ENCODE data around the gene DDIT4. TPM values are rescaled to one million over a fixed set of nuclear protein-coding genes. Genes with fewer than 3 reads are reported as not detected.

The DDIT4 gene
- total and polyA plus RNA-seq, 3 donors from 2014 or later: 46.6 to 94.3 (median 69.6) TPM

DNA sequence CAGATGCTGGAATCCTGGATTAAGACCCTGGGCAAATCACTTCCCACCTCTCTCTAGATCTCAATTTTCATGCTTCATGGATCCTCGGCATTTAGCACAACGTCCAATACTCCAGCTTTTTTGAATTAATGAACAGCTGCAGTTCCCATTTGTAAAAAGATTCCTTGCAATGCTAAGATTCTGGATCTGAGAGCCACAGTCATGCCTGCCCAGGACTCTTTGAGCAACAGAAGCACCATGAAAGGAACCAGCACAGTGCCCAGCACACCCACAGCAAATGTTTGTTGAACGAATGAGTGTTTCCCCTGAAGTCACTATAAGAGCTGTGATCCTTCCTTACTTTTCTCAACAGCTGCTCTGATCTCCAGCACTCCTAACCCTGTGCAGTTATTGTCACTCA is 20.8 kb upstream of the DDIT4 start:
- Histone ChIP-seq H3K4me1 (peaks cover 76% of the 10 kb centered on the region), H3K4me3 (no peak overlapping the region), H3K27ac (peak overlapping the region; percentile 91 to 93), H3K9me3 (no peaks in the 10 kb centered on the region), H3K36me3 (ENCODE audit: low read depth, missing control alignments) (no peaks in the 10 kb centered on the region), H3K27me3 (no peaks in the 10 kb centered on the region)
- TF ChIP-seq CTCF (IDR thresholded peaks at IDR 0.05) (no peak), POLR2A (IDR thresholded peaks at IDR 0.05) (no peak)
- no peak for DNase-seq
- 64 to 66% methylated on average over 3 of the region's 3 CpGs for WGBS, 2 donors
- intact Hi-C loops (cut with DNase I; ENCODE audit: low total_unique reads): no loop called here

DNA sequence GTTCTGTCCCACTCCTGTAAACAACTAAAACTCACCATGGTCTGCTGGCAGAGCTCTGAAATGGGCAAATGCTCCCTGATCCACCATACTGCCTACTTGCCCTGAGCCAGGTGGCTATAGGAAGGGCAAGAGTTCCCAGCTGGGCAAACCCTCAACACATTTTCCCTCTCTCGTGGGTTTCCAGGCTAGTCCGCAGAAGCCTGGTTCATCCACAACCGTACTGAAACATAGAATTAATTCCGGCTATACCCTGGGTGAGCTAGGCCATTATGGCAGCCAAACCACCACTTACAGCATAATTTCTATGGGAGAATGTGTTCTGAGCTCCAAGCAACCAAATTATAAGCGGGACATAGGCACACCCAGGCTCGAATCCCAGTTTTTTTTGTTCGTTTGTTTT is 20.1 kb upstream of the DDIT4 start:
- peaks cover 70% of the 10 kb centered on the region for H3K4me1 ChIP-seq
- H3K4me3 ChIP-seq: no peak overlapping the region
- TF ChIP-seq POLR2A (IDR thresholded peaks at IDR 0.05) (no peak), CTCF (IDR thresholded peaks at IDR 0.05) (no peak)
- H3K36me3 ChIP-seq (ENCODE audit: low read depth, missing control alignments): no peaks in the 10 kb centered on the region
- H3K27ac ChIP-seq: peak overlapping the region; percentile 91 to 93
- no peak for DNase-seq
- no peaks in the 10 kb centered on the region for H3K9me3 ChIP-seq
- WGBS, 2 donors: 81 to 83% methylated on average over 7 of the region's 7 CpGs
- H3K27me3 ChIP-seq: no peaks in the 10 kb centered on the region
- intact Hi-C loops (cut with DNase I; ENCODE audit: low total_unique reads): no loop called here

DNA sequence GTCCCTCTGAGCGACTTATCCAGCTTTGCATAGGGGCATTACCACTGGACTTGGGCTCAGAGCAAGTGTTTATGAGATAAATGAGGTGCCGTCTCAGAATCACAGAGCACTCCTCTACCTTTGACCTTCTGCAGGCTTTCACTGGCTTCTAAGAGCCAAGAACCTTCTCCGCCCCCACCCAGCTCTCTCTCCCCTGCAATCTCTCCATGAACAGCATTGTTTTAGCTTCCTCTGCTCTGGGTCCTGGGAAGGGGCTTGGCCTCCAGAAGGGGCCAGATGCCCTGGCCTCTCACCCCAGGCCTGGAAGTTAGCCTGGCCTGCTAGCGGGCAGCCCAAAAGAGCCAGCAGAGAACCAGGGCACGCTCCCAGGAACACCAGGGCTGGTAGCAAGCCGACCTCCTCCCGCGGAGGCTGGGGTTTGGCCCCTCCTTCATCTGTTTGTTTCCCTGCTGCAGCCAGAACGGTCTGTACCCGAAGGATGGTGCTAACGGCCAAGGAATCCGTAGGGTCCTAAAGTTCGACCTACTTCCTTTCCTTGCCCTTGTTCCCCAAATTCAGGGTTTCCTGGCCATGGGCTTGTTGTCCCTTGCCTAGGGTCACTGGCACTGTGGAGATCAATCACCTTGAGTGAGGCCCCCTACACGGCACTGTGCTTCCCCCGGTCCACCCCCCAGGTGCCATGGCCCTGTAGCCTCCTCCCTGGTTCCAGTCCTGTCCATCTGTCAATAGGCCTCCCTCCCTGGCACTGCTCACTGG is 18.7 kb upstream of the DDIT4 start:
- Histone ChIP-seq H3K4me3 (no peak overlapping the region), H3K36me3 (ENCODE audit: low read depth, missing control alignments) (no peaks in the 10 kb centered on the region), H3K27me3 (no peaks in the 10 kb centered on the region), H3K27ac (peak overlapping the region; percentile 91 to 93), H3K9me3 (no peaks in the 10 kb centered on the region), H3K4me1 (peaks cover 68% of the 10 kb centered on the region)
- intact Hi-C loops (cut with DNase I; ENCODE audit: low total_unique reads): no loop called here
- DNase-seq: peak; percentile 96
- WGBS, 2 donors: 11 to 15% methylated on average over 13 to 15 of the region's 15 CpGs
- TF ChIP-seq CTCF (IDR thresholded peaks at IDR 0.05): peak in 1 of 3 experiments; percentile 3
- no peak for TF ChIP-seq POLR2A (IDR thresholded peaks at IDR 0.05)

GRCh38 chr10:72255977-72256729 is 17.6 kb upstream of the DDIT4 start:
- no peak for DNase-seq
- WGBS, 2 donors: 78 to 82% methylated on average over 6 of the region's 6 CpGs
- H3K27me3 ChIP-seq: no peaks in the 10 kb centered on the region
- no peaks in the 10 kb centered on the region for H3K9me3 ChIP-seq
- intact Hi-C loops (cut with DNase I; ENCODE audit: low total_unique reads): no loop called here
- TF ChIP-seq CTCF (IDR thresholded peaks at IDR 0.05) (no peak), POLR2A (IDR thresholded peaks at IDR 0.05) (no peak)
- H3K4me3 ChIP-seq: no peak overlapping the region
- no peaks in the 10 kb centered on the region for H3K36me3 ChIP-seq (ENCODE audit: low read depth, missing control alignments)
- H3K27ac ChIP-seq: peak overlapping the region; percentile 91 to 93
- H3K4me1 ChIP-seq: peaks cover 73% of the 10 kb centered on the region

Measured in testis (tissue), 3 donors.